DND-41 (cell line): ENCODE measurements around the gene TP73.

ENCODE experiments used
- EZH2 ChIP-seq: IDR thresholded peaks from 3 replicates; pipeline ENCODE4 v1.6.1; 2012; ENCODE audit warnings: borderline replicate concordance, low read depth, mild to moderate bottlenecking, moderate library complexity, low read length, inconsistent platforms; ENCODE audit not compliant: severe bottlenecking
- TF ChIP-seq, protein P1 (sequence below): IDR thresholded peaks from 2 replicates; pipeline ENCODE4 v1.5.1; 2012; ENCODE audit warnings: borderline replicate concordance, low read length, moderate library complexity, mild to moderate bottlenecking; ENCODE audit not compliant: poor library complexity, severe bottlenecking; ENCODE audit errors: extremely low read depth

DNA sequence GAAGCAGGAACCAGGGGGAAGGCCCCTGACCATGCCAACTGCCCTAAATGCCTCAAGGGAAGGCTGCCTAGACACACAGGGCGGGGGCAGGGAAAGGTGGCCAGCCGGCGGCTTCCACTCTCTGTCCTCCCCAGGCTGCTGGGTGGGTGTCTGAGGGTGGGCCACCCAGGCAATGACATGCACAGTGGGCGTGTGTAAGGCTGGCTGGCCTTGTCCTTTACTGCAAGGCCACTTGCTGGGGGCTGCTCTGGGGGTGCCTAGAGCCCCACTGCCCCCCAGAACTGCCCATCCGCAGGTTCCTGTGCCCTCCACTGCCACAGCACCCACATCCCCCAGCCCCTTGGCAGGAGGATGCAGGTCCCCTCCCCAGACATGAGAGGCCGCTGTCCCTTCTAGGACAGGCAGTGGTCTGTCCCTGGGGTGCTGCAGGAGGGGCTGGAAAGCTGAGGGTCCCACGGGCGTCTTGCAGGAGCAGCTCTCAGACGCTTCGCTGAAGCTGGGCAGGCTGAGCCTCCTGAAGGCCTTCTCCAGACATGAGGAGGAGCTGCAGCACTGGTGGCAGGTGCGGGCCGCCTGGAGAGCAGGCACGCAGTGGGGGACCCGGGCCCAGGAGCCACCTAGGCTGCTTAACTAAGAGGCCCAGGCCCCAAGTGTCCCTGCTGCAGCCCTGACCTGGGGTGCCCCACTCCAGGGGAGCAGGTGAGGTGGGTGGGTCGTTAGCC is 110.0 kb downstream of the TP73 start:
- TF ChIP-seq EZH2 = no peak
- TF ChIP-seq, protein P1, sequence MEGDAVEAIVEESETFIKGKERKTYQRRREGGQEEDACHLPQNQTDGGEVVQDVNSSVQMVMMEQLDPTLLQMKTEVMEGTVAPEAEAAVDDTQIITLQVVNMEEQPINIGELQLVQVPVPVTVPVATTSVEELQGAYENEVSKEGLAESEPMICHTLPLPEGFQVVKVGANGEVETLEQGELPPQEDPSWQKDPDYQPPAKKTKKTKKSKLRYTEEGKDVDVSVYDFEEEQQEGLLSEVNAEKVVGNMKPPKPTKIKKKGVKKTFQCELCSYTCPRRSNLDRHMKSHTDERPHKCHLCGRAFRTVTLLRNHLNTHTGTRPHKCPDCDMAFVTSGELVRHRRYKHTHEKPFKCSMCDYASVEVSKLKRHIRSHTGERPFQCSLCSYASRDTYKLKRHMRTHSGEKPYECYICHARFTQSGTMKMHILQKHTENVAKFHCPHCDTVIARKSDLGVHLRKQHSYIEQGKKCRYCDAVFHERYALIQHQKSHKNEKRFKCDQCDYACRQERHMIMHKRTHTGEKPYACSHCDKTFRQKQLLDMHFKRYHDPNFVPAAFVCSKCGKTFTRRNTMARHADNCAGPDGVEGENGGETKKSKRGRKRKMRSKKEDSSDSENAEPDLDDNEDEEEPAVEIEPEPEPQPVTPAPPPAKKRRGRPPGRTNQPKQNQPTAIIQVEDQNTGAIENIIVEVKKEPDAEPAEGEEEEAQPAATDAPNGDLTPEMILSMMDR = no peak
